HG02938 (cell line): Measurements from ENCODE around the gene SIRT3.
"Not testable (repeated sequence)": the region's sequence is repeated elsewhere in the genome, so short reads cannot be mapped to it uniquely, and the experiment has no call there.

Experiments used
- ATAC-seq: cut with Tn5 transposase; IDR thresholded peaks from one replicate; pipeline ENCODE4 v1.9.1; 2021; ENCODE audit warnings: mild to moderate bottlenecking, moderate library complexity; ENCODE audit not compliant: unreplicated experiment

Gene SIRT3

DNA sequence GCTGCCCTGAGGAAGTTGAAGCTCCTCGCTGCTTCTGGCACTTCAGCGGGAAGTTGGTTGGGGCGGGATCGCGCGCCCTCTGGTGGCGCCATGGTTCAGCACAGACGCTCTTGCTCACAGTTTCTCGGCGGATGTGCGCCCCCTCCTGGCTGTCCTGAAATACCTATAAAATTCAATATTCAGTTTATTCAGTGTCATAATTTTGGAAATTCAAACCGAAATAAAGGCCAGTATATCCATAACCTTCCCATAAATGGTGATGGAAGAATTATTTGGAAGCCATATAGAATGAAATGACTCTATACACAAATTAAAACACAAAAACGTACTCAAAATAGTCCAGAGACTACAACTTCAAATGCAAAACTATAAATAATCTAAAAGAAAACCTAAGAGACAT lies 55.9 kb downstream of the SIRT3 start:
- ATAC-seq, result not testable (repeated sequence)
